Neural cell (in vitro differentiated cells): ENCODE data around the gene CD68. TPM values are rescaled to one million over a fixed set of nuclear protein-coding genes. Genes with fewer than 3 reads are reported as not detected.

Experiments
- H2AFZ ChIP-seq: fragments of 200-600, 300-800 bp; sonication (generic), shearing (Covaris generic); 2 replicates; pipeline ENCODE4 v1.6.0; 2014; ENCODE audit warnings: low read depth, mild to moderate bottlenecking, antibody characterized with exemption, low read length, moderate library complexity
- H3F3A ChIP-seq: fragments of 200-600 bp; shearing (Covaris generic); 2 replicates; pipeline ENCODE4 v1.6.1; 2016; ENCODE audit warnings: mild to moderate bottlenecking, moderate library complexity, mixed read lengths, antibody characterized with exemption, low read length; ENCODE audit not compliant: insufficient read depth, poor library complexity, severe bottlenecking
- H3K27ac ChIP-seq: fragments of 200-600, 300-800 bp; sonication (generic), shearing (Covaris generic); 2 replicates; pipeline ENCODE4 v1.5.1; 2014; ENCODE audit warnings: mild to moderate bottlenecking, low read length, moderate library complexity
- H3K27me3 ChIP-seq: fragments of 300-800, 200-600 bp; sonication (generic), shearing (Covaris generic); 2 replicates; pipeline ENCODE4 v1.6.0; 2014; ENCODE audit warnings: mild to moderate bottlenecking, low read depth, low read length, moderate library complexity; ENCODE audit not compliant: insufficient read depth
- H3K36me3 ChIP-seq: fragments of 300-800, 200-600 bp; sonication (generic), shearing (Covaris generic); 2 replicates; pipeline ENCODE4 v1.5.1; 2014; ENCODE audit warnings: mild to moderate bottlenecking, antibody characterized with exemption, low read length, moderate library complexity; ENCODE audit not compliant: insufficient read depth
- H3K4me2 ChIP-seq: fragments of 300-800, 200-600 bp; sonication (generic), shearing (Covaris generic); 2 replicates; pipeline ENCODE4 v1.6.0; 2014; ENCODE audit warnings: mild to moderate bottlenecking, low read length
- H3K4me3 ChIP-seq: fragments of 300-800, 200-600 bp; sonication (generic), shearing (Covaris generic); 2 replicates; pipeline ENCODE4 v1.5.1; 2014; ENCODE audit warnings: mild to moderate bottlenecking, low read length, moderate library complexity
- H3K79me2 ChIP-seq: fragments of 200-600 bp; shearing (Covaris generic); replicated peaks from 2 replicates; pipeline ENCODE4 v1.6.0; 2014; ENCODE audit warnings: mild to moderate bottlenecking, low read length, moderate library complexity; ENCODE audit not compliant: insufficient read depth
- H3K9ac ChIP-seq: fragments of 300-800, 200-600 bp; sonication (generic), shearing (Covaris generic); 2 replicates; pipeline ENCODE4 v1.6.1; 2016; ENCODE audit warnings: mild to moderate bottlenecking, low read length, mixed read lengths
- H3K9me2 ChIP-seq: fragments of 200-600 bp; shearing (Covaris generic); 2 replicates; pipeline ENCODE4 v1.6.1; 2016; ENCODE audit warnings: mild to moderate bottlenecking, low read length, mixed read lengths; ENCODE audit not compliant: insufficient read depth
- H3K9me3 ChIP-seq: fragments of 200-600, 300-800 bp; sonication (generic), shearing (Covaris generic); 2 replicates; pipeline ENCODE4 v1.6.1; 2016; ENCODE audit warnings: mild to moderate bottlenecking, mixed run types, low read length, moderate library complexity, mixed read lengths
- H4K20me1 ChIP-seq: fragments of 200-600 bp; shearing (Covaris generic); 2 replicates; pipeline ENCODE4 v1.6.1; 2016; ENCODE audit warnings: mild to moderate bottlenecking, mixed run types; ENCODE audit not compliant: insufficient read depth
- CTCF ChIP-seq: fragments of 450-650 bp; IDR thresholded peaks from 2 replicates; pipeline ENCODE4 v1.5.1; 2014; ENCODE audit warnings: antibody characterized with exemption, mild to moderate bottlenecking, moderate library complexity; ENCODE audit not compliant: poor library complexity, severe bottlenecking
- EP300 ChIP-seq: fragments of 450-650 bp; conservative IDR thresholded peaks from 2 replicates; pipeline ENCODE4 v1.6.1; 2014; ENCODE audit warnings: antibody characterized with exemption, mild to moderate bottlenecking, moderate library complexity; ENCODE audit not compliant: poor library complexity, severe bottlenecking
- EZH2 ChIP-seq: fragments of 200-600, 300-800 bp; shearing (Covaris generic), sonication (generic); IDR thresholded peaks from 2 replicates; pipeline ENCODE4 v1.6.1; 2014; ENCODE audit warnings: antibody characterized with exemption, low read length, borderline replicate concordance, mild to moderate bottlenecking; ENCODE audit not compliant: insufficient read depth, poor library complexity, severe bottlenecking
- MXI1 ChIP-seq: fragments of 450-650 bp; conservative IDR thresholded peaks from 2 replicates; pipeline ENCODE4 v1.6.1; 2014; ENCODE audit warnings: antibody characterized with exemption, mild to moderate bottlenecking; ENCODE audit not compliant: poor library complexity, severe bottlenecking
- POLR2AphosphoS5 ChIP-seq: IDR thresholded peaks from 2 replicates; pipeline ENCODE4 v1.6.1; 2012
- RAD21 ChIP-seq: fragments of 450-650 bp; conservative IDR thresholded peaks from 2 replicates; pipeline ENCODE4 v1.6.1; 2014; ENCODE audit warnings: antibody characterized with exemption, mild to moderate bottlenecking, moderate library complexity
- REST ChIP-seq: IDR thresholded peaks from 2 replicates; pipeline ENCODE4 v1.6.1; 2012; ENCODE audit warnings: borderline replicate concordance
- SMC3 ChIP-seq: fragments of 450-650 bp; conservative IDR thresholded peaks from 2 replicates; pipeline ENCODE4 v1.6.1; 2014; ENCODE audit warnings: antibody characterized with exemption, mild to moderate bottlenecking, moderate library complexity; ENCODE audit not compliant: poor library complexity
- TAF1 ChIP-seq: IDR thresholded peaks from 2 replicates; pipeline ENCODE4 v1.6.1; 2012; ENCODE audit warnings: low read depth
- polyA plus RNA-seq: library from polyadenylated mRNA; depleted of rRNA; stranded (reverse); fragments of >200 nt; gene quantifications from 2 replicates; pipeline ENCODE4 v1.2.3, GENCODE V29; 2014

Gene CD68
- polyA plus RNA-seq, 1 donor from 2014 or later = not detected

DNA sequence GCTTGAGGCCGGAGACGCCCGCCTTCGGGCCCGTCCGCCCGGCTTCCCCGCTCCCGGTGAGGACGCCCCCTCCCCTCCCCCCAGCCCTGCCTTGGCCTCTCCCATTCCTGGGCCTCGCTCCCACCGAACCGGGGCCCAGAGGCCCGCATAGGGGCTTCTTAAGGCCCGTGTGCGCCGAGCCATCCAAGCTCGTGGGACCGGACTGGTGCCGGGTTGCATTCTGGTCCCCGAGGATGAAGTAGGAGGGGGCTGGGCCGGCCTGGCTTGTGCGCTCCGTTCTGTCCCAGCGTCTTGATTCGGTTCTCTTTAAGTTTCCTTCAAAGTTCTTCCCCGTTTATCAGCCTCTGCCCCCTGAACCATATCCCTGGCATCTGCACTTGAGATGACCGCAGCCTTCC is 17.2 kb upstream of the CD68 start:
- Histone ChIP-seq H4K20me1 (no peaks in the 10 kb centered on the region), H3K27ac (peak overlapping the region; percentile 79), H3K79me2 (peaks cover 18% of the 10 kb centered on the region), H3K9me2 (no peaks in the 10 kb centered on the region), H3K4me3 (peak overlapping the region; percentile 90), H3F3A (no peaks in the 10 kb centered on the region), H3K9ac (peak overlapping the region; percentile 89), H2AFZ (peak overlapping the region; percentile 21), H3K27me3 (no peaks in the 10 kb centered on the region), H3K36me3 (no peaks in the 10 kb centered on the region), H3K9me3 (no peaks in the 10 kb centered on the region), H3K4me2 (peak overlapping the region; percentile 100)
- TF ChIP-seq SMC3 (no peak), CTCF (no peak), REST (no peak), TAF1 (no peak), POLR2AphosphoS5 (no peak), EP300 (no peak), MXI1 (no peak), RAD21 (no peak), EZH2 (no peak)

- Histone ChIP-seq H3K9me3 (no peaks in the 10 kb centered on the region), H3K27ac (no peak overlapping the region), H3K36me3 (no peaks in the 10 kb centered on the region), H3K4me3 (peak overlapping the region; percentile 90), H3F3A (no peaks in the 10 kb centered on the region), H3K9ac (peak overlapping the region; percentile 89), H3K27me3 (no peaks in the 10 kb centered on the region), H3K9me2 (no peaks in the 10 kb centered on the region), H3K4me2 (peak overlapping the region; percentile 100), H4K20me1 (no peaks in the 10 kb centered on the region), H2AFZ (no peak overlapping the region), H3K79me2 (peaks cover 18% of the 10 kb centered on the region)
- TF ChIP-seq SMC3 = no peak
- TF ChIP-seq POLR2AphosphoS5 = no peak
- TF ChIP-seq RAD21 = no peak
- TF ChIP-seq EP300 = no peak
- TF ChIP-seq TAF1 = no peak
- TF ChIP-seq EZH2 = no peak
- TF ChIP-seq REST = no peak
- TF ChIP-seq MXI1 = no peak
- TF ChIP-seq CTCF = no peak
Measured at GRCh38 chr17:7563115-7563869, 16.1 kb upstream of the CD68 start.
